ENCODE measurements around the gene ZSCAN20.
A peak's percentile ranks its signal among the peaks of the same experiment; 100 is the strongest.

ZSCAN20 gene

DNA sequence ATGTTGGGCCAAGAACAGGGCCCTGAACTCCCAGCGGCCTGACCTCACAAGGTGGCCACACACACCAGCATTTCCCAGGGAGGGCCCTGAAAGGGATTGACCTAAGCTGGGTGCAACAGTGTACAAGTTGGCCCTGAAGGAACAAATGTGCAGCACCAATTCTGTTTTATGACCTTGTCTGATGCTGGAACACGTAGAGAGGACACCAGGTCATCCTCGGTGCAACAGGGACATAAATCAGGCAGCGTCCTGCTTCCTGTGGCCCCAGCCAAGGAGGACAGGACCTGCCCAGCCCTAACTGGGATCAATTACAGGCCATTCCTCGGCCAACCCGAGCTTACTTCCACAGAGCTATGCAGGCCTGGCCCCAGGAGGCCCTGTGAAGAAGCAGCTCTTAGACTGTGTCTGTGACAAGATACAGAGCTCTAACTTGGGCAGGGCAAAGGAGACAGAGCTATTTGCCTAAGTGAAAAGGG, 28.7 kb upstream of the ZSCAN20 start:
- no peak for DNase-seq

DNA sequence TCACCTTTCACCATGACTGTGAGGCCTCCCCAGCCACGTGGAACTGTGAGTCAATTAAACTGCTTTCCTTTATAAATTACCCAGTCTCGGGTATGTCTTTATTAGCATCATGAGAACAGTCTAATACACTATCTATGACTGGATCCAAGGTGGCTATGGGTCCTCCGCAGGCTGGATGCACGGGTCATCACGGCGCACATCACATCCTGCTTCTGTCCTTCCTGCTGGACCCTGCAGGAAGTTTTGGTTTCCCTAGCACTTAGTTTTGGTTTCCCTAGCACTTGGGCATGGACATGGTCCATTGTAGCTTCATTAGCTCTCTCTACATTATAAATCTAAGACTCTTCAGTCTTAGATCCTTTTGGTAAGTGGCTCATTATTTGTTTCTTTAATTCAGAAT, 27.3 kb upstream of the ZSCAN20 start:
- no peak for DNase-seq

DNA sequence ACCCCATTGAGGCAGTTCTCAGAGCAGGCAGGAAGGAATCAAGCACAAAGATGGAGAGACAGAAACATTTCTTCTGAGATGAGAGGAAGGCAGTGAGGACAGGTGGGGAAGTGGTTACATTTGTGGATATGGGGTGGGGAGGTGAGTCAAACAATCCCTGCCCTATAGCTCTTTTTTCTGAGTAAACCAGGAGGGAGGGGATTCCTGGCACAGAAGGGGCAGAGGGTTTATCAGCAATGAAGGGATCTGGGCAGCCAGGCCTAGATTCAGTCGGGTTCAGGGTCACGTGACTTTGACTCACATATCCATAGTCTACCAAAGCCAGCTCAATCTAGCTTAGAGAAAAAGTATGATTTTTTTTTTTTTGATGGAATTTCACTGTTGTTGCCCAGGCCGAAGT, 25.9 kb upstream of the ZSCAN20 start:
- no peak for DNase-seq

DNA sequence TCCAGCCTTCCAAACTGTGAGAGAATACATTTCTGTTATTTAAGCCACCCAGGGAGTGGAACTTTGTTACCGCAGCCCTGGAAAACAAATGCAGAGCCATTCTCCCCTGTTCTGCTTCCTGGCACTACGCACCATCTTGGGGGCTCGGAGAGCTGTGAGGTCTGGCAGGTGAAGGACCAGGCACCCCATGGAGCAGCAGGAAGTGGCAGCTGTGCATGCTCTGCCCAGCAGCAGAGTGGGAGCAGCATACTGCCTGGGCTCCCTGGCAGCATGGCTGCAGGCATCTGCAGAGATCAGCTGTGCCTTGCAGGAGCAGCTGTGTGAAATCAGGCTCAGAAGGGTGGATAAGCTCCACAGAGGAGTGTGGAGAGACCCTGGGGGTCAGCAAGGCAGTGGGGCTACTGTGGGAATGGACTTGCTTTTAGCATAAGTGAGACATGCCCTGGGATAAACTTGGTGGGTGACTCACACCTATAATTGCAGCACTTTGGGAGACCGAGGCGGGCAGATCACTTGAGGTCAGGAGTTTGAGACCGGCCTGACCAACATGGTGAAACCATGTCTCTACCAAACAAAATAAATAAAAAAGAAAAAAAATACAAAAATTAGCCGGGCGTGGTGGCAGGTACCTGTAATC, 17.7 kb upstream of the ZSCAN20 start:
- no peak for DNase-seq

- peak; percentile 18 for DNase-seq
Observed at GRCh38 chr1:33455539-33456501, 16.6 kb upstream of the ZSCAN20 start.

DNA sequence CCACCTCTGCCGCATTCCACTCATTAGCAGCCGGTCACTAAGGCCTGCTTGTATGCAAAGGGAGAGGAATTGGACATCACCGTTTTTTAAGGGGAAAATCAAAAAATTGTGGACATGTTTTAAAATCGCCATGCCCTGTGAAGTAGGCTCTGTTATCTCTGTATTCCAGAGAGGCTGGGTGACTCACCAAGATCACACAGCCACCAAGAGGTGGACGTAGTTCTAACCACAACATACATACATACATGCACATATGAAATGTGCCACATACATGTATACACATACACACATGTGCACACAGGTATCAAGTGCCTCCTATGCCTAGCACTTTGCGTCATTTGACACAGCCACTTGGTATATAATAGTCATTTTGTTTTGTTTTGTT, 16.0 kb upstream of the ZSCAN20 start:
- no peak for DNase-seq

GRCh38 chr1:33459691-33460090, 12.8 kb upstream of the ZSCAN20 start:
- DNase-seq = no peak

DNA sequence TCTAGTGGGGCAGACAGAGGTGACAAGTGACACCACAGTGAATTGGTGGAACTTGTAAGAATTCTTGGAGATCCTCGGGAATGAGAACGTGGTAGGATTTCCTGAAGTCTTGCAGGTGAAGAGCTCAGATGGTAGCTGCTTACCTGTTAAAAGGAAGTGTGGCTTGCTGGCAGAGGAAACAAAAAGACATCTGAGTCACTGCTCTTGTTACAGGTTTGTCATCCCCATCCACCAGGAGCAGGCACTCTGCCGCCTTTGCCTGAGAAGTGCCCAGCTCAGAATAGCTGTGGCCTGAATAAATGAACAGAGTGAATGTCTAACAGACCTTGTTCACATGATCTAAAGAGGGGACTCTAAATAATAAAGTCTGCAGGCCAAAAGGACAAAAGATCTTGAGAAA, 12.3 kb upstream of the ZSCAN20 start:
- DNase-seq = no peak

GRCh38 chr1:33460947-33461629, 11.4 kb upstream of the ZSCAN20 start:
- DNase-seq = no peak

GRCh38 chr1:33462405-33463164, 9.9 kb upstream of the ZSCAN20 start:
- no peak for DNase-seq

DNA sequence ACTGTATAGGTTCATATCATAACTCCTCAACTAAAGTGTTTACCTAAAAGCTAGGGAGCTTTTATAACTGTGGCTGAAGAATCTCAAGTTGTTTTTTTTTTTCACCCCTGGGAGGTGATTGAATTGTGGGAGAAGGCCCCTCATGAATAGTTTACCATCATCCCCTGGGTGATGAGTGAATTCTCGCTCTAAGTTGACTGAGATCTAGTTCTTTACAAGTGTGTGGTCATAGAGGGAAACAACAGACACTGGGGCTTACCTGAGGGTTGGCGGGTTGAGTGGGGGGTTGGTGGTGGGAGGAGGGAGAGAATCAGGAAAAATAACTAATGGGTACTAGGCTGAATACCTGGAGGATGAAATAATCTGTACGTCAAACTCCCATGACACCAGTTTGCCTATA, 7.9 kb upstream of the ZSCAN20 start:
- no peak for DNase-seq

DNA sequence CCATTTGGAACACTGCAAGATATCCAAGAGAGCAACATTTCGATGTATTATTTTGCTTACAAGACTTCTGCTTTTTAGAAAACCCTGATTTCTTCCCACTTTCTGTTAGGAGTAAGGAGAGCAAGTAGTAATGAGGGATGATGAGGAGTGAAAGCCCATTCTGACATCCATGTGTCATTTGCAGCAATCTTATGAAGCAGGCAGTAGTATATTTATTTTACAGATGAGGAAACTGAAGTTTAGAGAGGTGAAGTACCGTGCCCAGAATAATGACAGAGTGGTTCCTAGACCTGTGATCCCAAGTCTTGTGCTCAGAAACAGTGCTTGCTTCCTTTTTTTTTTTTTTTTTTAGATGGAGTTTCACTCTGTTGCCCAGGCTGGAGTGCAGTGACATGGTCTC, 7.1 kb upstream of the ZSCAN20 start:
- no peak for DNase-seq

GRCh38 chr1:33466159-33466558, 6.3 kb upstream of the ZSCAN20 start:
- DNase-seq = no peak

DNA sequence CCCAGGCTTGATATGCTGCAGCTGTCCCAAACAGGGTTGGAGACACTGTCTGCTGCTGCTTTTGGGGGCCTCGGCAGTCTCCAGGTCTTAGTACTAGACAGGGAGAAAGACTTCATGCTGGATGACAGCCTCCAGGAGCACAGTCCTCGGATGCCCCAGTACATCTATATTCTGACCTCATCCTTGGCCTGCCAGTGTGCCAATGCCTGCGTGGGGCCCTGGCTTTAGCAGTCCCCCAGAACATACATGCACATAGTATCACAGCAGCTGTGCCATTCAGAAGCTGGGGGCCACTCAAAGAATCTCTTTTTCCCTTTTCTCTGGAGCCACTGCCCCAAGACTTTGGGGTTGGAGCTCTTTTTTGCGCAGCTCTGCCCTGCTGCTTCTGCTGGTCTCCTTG, 4.4 kb upstream of the ZSCAN20 start:
- DNase-seq = no peak

- no peak for DNase-seq
Observed at GRCh38 chr1:33468531-33468930, 3.9 kb upstream of the ZSCAN20 start.

GRCh38 chr1:33468967-33469366, 3.5 kb upstream of the ZSCAN20 start:
- no peak for DNase-seq

- DNase-seq = no peak
Observed at GRCh38 chr1:33469691-33470090, 2.8 kb upstream of the ZSCAN20 start.

DNA sequence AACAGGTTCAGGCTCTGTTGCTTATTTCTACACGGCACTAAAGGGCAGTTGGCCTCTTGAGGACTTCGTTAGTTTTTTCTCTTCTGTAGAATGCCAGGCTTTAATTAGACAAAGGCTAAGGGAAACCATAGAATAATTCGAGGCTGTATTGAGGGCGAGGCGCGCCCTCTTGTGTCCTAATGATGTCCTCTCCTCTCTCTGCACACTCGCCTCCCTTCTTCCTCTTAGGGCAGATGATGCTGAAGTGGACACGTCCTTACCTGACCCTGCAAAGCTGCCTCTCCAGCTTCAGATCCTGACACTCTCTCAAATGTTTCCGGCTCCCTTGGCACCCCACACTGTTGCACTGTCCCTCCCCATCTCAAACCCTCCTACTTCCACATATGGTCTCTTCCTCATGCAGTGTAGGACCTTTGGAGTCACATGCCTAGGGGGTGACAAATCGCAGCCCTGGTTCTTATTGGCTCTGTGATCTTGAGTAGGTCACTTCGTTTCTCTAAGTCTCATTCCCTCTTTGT, 1.9 kb upstream of the ZSCAN20 start:
- DNase-seq = peak; percentile 38

DNA sequence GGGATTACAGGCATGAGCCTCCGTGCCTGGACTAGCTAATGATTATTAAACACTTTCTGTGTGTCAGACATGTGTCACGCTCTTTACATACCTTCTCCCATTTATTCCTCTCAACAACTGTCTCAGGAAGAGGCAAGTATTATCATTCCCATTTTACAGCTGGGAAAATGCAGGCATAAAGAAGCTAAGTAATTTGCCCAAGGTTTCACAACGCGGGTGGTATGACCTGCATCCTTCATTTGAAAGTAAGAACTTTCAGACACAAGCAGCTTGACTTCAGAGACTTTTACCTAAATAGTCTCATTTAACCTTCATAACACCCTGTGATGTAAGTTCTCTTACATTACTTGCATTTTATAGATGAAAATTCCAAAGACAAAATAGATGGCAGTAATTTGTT, 1.0 kb upstream of the ZSCAN20 start:
- DNase-seq = no peak

DNA sequence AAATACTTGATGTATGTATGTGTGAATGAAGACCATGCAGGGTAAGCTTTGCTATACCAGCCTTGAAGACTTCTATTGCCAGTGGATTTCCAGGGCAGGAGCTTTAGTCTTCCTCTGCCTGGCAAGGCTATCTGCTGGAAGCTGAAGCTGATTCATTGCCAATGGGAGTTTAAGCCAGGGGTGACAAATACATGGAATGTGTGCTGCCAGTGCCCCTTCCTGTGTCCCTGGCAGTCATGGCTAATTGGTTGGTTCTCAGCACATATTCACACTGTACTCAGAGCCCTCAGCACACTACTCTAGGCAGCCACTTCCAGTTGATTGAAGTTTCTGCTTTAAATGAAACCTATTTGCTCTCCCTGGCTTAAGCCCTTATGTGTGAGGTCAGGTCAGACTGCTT, 1.5 kb downstream of the ZSCAN20 start:
- DNase-seq = no peak

- DNase-seq = no peak
Observed at GRCh38 chr1:33477451-33477850, 5.0 kb downstream of the ZSCAN20 start.

- DNase-seq = no peak
Observed at GRCh38 chr1:33482412-33482811, 10.0 kb downstream of the ZSCAN20 start.

DNA sequence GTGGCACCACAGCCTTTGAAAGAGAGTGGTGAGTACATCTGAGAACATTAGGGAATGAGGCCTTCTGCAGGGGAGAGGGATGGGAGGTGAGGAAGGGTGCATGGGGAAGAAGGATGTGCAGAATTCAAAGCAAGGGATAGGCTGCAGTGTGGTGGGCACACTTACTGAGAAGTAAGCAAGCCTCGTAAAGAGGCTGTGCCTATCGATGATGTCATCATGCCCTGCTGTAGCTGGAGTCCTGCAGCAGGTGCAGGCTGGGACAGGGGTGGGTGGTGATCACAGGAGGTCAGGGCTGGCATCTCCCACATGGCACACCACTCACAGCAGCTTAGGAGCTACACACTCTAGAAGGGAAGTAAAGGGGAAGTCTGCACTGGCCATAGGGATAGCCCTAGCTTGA, 16.2 kb downstream of the ZSCAN20 start:
- no peak for DNase-seq

Measured in stimulated activated naive CD4-positive, alpha-beta T cell treated with Interleukin-2 at 50 U/mL for 16 hours (primary cell).